ENCODE data around the gene BRIP1. TPM values are rescaled to one million over a fixed set of nuclear protein-coding genes. Genes with fewer than 3 reads are reported as not detected.

BRIP1 gene
- total and polyA plus RNA-seq, 10 of the 15 experiments (the other 5 are each of a cell fraction or from before 2014, with no cell fraction given), result 4.0 to 24.2 (median 12.8) TPM

DNA sequence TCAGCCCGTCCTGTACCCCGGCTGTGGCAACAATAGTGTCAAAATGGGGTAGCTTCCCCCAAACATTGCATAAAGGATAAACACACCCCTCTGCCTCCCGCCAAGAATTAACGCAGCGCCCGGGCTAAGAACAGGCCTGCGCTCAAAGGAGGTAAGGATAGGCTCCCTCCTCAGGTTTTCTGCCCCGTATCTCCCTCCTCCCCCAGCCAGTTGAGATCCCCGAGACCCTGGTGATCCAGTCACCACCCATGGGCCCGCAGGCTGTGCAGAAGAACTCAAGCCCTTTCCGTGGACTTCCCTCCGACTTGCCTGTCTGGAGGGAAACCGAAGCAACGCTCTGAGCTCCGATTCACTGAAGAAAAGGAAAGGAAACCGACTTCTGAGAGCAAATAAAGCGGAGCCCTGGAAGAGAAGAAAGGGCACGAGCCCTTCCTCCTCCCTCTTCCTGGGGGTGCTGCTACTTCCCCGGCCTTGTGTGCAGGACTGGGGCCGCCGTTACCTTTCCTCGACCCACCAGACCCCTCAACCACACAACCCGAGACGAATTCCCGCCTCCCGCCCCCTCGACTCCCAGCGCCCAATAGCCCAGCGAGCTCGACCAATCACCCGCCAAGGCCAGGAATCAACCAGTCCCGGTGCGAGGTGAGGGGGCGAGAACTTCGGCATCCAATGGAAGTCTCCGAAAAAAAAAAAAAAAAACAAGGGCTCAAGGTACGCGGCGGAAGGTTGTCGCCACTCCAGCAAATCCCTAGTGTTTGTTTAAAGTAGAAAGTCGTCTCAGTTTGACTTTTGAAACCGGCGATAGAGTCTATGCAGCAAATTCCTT is at the start of gene BRIP1 (continued):
- TF ChIP-seq, protein P1, sequence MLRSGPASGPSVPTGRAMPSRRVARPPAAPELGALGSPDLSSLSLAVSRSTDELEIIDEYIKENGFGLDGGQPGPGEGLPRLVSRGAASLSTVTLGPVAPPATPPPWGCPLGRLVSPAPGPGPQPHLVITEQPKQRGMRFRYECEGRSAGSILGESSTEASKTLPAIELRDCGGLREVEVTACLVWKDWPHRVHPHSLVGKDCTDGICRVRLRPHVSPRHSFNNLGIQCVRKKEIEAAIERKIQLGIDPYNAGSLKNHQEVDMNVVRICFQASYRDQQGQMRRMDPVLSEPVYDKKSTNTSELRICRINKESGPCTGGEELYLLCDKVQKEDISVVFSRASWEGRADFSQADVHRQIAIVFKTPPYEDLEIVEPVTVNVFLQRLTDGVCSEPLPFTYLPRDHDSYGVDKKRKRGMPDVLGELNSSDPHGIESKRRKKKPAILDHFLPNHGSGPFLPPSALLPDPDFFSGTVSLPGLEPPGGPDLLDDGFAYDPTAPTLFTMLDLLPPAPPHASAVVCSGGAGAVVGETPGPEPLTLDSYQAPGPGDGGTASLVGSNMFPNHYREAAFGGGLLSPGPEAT (IDR thresholded peaks at IDR 0.05; ENCODE audit: low read depth), result peak; percentile 73; the same call in 1 of the 2 replicates
- peak; percentile 74 for TF ChIP-seq NR2C1 (IDR thresholded peaks at IDR 0.05)
- TF ChIP-seq E2F4 (IDR thresholded peaks at IDR 0.05; ENCODE audit: low read depth, low read length), result peak; percentile 95
- TF ChIP-seq BMI1 (IDR thresholded peaks at IDR 0.05; ENCODE audit: borderline replicate concordance), result no peak
- TF ChIP-seq ZBTB33 (IDR thresholded peaks at IDR 0.05), result no peak
- no peak for TF ChIP-seq SRF (IDR thresholded peaks at IDR 0.05; ENCODE audit: low read depth in 2 of 2, low read length in 2 of 2)
- TF ChIP-seq ZNF622 (IDR thresholded peaks at IDR 0.05), result no peak
- no peak for TF ChIP-seq ZBED1 (IDR thresholded peaks at IDR 0.05; ENCODE audit: borderline replicate concordance)
- TF ChIP-seq HDAC2 (IDR thresholded peaks at IDR 0.05), result no peak
- peak; percentile 62; the same call in 1 of the 2 replicates for TF ChIP-seq SIN3A (IDR thresholded peaks at IDR 0.05; ENCODE audit: low read depth, low read length)
- TF ChIP-seq RAD21 (IDR thresholded peaks at IDR 0.05; ENCODE audit: insufficient read depth, low read depth, low read length), result no peak
- TF ChIP-seq SIX5 (IDR thresholded peaks at IDR 0.05; ENCODE audit: low read depth, low read length, severe bottlenecking), result no peak
- no peak for TF ChIP-seq PBX3 (IDR thresholded peaks at IDR 0.05; ENCODE audit: insufficient replicate concordance, low read depth, low read length)
- TF ChIP-seq MLLT1 (IDR thresholded peaks at IDR 0.05), result peak; percentile 71
- no peak for TF ChIP-seq CBX3 (IDR thresholded peaks at IDR 0.05; ENCODE audit: borderline replicate concordance, low read depth)
- TF ChIP-seq CHD1 (IDR thresholded peaks at IDR 0.05; ENCODE audit: low read depth, low read length), result no peak
- TF ChIP-seq BHLHE40 (IDR thresholded peaks at IDR 0.05; ENCODE audit: borderline replicate concordance in 1 of 2, low read depth in 2 of 2, low read length in 1 of 2), result no peak
- TF ChIP-seq USF1 (IDR thresholded peaks at IDR 0.05; ENCODE audit: borderline replicate concordance, extremely low read length, insufficient read depth, low read depth, low read length), result no peak
- TF ChIP-seq MTA2 (IDR thresholded peaks at IDR 0.05; ENCODE audit: low read depth), result peak; percentile 30; the same call in 1 of the 2 replicates
- no peak for TF ChIP-seq ZNF217 (IDR thresholded peaks at IDR 0.05)
- peak; percentile 99 for TF ChIP-seq ZNF384 (IDR thresholded peaks at IDR 0.05; ENCODE audit: borderline replicate concordance, low read depth, low read length)
